GM03348 (cell line): ENCODE results near the gene STYXL1.
"Not testable (repeated sequence)": the region's sequence is repeated elsewhere in the genome, so short reads cannot be mapped to it uniquely, and the experiment has no call there.

ENCODE experiments used
- DNase-seq: peaks from one replicate; pipeline ENCODE4 v3.0.0; 2012; ENCODE audit warnings: low spot score

Gene STYXL1, protein sequence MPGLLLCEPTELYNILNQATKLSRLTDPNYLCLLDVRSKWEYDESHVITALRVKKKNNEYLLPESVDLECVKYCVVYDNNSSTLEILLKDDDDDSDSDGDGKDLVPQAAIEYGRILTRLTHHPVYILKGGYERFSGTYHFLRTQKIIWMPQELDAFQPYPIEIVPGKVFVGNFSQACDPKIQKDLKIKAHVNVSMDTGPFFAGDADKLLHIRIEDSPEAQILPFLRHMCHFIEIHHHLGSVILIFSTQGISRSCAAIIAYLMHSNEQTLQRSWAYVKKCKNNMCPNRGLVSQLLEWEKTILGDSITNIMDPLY

GRCh38 chr7:76047811-76048667, at the start of gene STYXL1, which contains the start of gene MDH2:
Gene STYXL1 (minus strand): TSS chr7:76048000. CDS start chr7:76030523, 17,477 bp downstream.
Gene MDH2 (plus strand): TSS chr7:76048106. CDS start chr7:76048161, 55 bp downstream.
- peak; percentile 97 for DNase-seq

- no peak for DNase-seq
Observed at GRCh38 chr7:76095908-76096307, 48.1 kb upstream of the STYXL1 start.

GRCh38 chr7:76094326-76094725, 46.5 kb upstream of the STYXL1 start:
- not testable (repeated sequence) for DNase-seq

GRCh38 chr7:76093531-76093930, 45.7 kb upstream of the STYXL1 start:
- not testable (repeated sequence) for DNase-seq

DNA sequence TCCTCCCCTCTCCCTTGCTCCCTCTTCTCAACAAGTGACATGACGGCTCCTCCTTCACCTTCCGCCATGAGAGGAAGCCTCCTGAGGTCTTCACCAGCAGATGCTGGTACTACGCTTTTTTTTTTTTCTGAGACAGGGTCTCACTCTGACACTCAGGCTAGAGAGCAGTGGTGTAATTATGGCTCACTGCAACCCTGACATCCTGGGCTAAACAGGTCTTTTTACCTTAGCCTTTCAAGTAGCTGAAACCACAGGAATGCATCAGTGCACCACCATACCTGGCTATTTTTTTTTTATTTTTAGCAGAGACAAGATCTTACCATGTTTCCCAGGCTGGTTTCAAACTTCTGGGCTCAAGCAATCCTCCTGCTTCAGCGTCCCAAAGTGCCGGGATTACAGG, 43.7 kb upstream of the STYXL1 start:
- no peak for DNase-seq

- DNase-seq, result no peak
Observed at GRCh38 chr7:76089865-76090475, 42.2 kb upstream of the STYXL1 start.

GRCh38 chr7:76087362-76087791, 39.6 kb upstream of the STYXL1 start:
- peak; percentile 31 for DNase-seq

DNA sequence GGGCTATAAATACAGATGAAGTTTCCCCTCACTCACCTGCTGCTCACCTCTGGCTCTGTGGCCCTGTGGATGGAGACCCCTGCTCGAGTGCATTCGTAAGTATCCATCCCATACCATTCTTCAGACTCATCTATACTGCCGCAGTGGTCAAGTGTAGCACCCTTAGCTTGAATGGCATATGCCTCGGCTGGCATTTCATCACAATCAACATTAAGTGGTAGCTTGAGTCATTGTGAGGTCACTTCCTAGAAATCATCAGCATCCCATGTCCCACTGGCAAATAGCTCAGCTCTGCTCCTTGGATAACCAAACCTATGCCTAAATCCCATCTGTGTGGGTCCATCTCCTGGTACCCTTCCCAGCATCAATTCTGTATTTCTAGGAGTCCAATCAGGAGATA, 38.3 kb upstream of the STYXL1 start:
- no peak for DNase-seq

GRCh38 chr7:76084115-76084514, 36.3 kb upstream of the STYXL1 start:
- DNase-seq, result not testable (repeated sequence)

- no peak for DNase-seq
Observed at GRCh38 chr7:76080204-76080603, 32.4 kb upstream of the STYXL1 start.

DNA sequence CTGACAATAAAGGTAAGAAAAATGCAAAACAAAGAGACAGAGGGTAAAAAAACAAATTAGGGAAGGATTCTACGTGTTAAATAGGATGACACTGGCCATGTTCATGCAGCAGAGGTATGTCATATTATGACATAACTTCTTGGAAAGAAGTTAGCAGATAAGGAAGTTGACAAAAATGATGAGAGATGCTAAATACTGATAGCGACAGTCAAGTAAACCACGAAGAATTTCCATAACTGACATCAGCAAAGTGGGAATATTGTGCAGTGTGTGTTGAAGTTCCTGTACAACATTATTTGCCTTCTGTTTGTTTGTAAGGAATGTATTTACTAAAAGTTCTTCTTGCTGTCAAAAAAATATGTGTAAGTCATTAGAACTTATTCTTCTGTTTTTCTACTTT, 29.6 kb upstream of the STYXL1 start:
- DNase-seq, result no peak

DNA sequence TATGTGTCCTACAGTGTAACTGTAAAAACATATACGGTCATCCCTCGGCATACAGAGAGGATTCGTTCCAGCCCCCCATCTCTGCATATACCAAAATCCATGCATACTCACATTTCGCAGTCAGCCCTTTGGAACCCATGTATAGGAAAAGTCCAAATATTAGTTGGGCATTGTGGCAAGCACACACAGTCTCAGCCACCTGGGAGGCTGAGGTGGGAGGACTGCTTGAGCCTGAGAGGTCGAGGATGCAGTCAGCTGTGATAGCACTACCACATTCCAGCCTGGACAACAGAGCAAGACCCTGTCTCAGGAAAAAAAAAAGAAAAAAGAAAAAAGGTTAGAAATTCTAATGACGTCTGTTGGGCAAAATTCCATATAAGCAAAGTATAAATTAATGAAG, 29.2 kb upstream of the STYXL1 start:
- DNase-seq, result no peak

GRCh38 chr7:76074972-76075370, 27.2 kb upstream of the STYXL1 start:
- DNase-seq, result no peak

DNA sequence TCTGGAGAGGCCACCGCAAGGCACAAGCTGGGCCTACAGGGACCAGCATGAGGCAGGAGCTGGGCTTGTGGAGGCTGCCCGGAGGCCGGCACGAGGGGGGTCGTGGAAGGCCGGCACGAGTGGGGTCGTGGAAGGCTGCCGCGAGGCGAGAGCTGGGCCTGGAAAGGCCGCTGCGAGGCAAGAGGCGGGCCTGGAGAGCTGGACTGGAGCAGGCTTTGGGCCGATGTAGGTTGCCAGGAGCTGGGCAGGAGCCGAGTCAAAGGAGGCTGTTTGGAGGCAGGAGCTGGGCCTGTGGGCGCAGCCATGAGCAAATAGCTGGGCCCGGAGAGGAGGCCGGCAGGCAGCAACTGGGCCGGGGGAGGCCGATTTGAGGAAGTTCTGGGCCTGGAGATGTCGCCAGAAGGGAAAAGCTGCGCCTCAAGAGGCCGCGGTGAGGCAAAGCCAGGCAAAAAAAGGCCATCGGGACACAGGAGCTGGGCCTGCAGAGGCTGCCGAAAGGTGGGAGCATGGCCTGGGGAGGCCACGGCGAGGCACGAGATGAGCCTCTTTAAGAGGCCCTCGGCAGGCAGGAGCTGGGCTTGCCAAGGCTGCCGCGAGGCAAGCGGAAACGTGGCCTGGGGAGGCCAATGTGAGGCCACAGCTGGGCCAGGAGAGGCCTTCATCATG, 26.6 kb upstream of the STYXL1 start:
- no peak for DNase-seq

DNA sequence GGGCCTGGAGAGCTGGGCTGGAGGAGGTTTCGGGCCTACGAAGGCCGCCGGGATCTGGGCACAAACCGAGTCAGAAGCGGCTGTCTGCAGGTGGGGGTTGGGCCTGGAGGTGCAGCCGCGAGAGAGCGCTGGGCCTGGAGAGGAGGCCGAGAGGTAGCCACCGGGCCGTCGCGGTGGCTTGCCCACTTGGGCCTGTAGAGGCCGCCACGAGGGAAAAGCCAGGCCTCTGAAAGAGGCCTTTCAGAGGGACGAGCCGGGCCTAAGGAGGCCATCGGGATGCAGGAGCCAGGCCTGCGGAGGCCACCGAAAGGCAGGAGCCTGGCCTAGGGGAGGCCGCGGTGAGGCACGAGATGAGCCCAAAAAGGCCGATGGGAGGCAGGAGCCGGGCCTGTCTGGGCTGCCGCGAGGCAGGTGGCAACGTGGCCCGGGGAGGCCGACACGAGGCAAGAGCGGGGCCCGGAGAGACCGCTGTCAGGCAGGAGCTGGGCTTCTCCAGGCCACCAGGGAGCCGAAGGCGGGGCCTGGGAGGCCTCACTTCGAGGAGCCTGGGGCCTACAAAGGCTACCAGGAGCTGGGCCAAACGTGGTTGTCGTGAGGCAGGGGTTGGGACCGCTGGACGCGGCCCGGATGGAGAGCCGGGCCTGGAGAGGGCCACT, 25.7 kb upstream of the STYXL1 start:
- no peak for DNase-seq

DNA sequence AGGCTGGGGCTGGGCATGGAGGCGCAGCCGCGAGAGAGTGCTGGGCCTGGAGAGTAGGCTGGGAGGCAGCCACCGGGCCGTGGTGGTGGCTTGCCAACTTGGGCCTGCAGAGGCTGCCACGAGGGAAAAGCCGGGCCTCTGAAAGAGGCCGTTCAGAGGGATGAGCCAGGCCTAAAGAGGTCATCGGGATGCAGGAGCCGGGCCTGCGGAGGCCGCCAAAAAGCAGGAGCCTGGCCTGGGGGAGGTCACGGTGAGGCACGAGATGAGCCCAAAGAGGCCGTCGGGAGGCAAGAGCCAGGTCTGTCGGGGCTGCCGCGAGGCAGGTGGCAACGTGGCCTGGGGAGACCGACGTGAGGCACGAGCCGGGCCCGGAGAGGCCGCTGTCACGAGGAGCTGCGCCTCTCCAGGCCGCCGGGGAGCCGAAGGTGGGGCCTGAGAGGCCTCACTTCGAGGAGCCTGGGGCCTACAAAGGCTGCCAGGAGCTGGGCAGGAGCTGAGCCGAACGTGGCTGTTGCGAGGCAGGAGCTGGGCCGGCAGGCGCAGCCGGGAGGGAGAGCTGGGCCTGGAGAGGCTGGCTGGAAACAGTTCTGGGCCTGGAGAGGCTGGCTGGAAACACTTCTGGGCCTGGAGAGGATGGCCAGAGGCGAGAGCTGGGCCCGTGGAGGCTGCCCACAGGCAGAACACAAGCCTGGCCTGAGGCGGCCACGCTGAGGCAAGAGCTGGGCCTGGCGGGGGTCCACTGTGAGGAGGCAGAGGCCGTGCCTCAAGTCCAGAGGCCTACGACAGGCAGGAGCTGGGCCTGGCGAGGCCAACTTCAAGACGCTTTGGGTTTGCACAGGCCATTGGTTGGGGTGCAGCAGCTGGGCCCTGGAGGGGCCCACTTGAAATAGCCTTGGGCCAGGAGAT, 24.7 kb upstream of the STYXL1 start:
- no peak for DNase-seq

- no peak for DNase-seq
Observed at GRCh38 chr7:76071316-76072242, 23.8 kb upstream of the STYXL1 start.

GRCh38 chr7:76069238-76069638, 21.4 kb upstream of the STYXL1 start:
- peak; percentile 75 for DNase-seq

DNA sequence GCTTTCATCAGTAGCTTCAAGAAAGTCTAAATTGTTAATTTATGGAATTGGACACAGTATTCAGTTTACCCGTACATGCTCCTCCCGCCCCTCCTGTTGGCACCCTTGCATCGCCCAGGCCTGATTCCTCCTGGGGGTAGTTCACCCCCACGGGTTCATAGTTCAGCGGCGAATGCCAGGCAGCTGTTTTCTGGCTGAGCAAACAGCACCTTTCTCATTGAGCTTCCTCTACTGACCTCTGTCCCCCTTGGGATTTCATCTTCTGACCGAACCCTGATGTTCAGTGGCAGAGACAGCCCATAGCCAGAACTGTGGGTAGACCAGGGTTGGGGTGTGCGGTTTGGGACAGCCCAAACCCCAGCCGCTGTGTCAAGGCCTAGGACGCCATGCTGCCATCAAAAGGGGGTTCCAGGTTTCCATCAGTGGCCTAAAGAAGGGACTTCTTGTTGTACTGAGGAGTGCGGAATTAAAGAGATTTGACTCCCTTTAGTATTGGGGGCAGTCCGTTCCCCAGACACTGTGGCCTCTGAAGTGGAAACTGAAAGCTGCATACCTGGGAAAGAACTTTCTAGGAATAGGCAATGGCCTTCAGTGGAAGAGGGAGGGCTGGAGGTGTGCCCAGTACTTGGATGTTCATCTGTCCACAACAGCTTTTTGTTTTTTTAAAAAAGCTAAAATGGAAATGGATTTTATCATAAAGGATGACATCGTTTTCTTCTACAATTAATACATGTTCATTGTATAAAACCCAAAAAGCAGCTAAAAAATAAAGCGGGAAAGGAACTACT, 19.1 kb upstream of the STYXL1 start:
- DNase-seq, result no peak
